C1 segment of cervical spinal cord (tissue), 14 donors: ENCODE measurements around the gene BBS4.
A peak's percentile ranks its signal among the peaks of the same experiment; 100 is the strongest.
"Not testable (repeated sequence)": the region's sequence is repeated elsewhere in the genome, so short reads cannot be mapped to it uniquely, and the experiment has no call there.

Source experiments
- DNase-seq, 14 donors: peaks; one replicate each; lab custom pipeline; 2025; lab: John Stamatoyannopoulos, UW

Gene BBS4

DNA sequence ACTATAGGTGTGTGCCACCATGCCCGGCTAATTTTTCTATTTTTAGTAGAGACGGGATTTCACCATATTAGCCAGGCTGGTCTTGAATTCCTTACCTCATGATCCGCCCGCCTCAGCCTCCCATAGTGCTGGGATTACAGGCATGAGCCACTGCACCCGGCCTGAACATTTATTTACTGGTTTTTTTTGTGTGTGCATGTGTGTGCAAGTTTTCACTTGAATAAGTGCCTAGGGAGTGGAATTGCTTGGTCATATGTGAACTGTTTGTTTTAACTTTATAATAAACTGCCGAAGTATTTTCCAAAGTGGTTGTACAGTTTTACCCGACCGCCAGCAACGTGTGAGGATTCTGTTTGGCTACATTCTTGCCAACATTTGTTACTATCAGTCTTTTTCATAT, 14.1 kb downstream of the BBS4 start:
- DNase-seq = no peak

DNA sequence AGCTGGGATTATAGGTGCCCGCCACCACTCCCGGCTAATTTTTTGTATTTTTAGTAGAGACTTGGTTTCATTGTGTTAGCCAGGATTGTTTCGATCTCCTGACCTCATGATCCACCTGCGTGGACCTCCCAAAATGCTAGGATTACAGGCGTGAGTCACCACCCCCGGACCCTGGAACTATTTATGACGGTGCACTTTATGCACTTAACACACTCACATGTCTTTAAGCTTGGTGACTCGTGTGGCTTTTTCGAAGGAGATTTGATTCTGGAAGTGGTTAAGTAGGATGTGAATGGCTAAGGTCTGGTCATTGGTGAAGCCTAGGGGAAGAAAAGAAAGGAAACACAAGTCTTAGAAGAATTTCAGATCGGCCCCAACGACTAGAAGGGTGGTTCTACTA, 20.3 kb downstream of the BBS4 start:
- DNase-seq = no peak

DNA sequence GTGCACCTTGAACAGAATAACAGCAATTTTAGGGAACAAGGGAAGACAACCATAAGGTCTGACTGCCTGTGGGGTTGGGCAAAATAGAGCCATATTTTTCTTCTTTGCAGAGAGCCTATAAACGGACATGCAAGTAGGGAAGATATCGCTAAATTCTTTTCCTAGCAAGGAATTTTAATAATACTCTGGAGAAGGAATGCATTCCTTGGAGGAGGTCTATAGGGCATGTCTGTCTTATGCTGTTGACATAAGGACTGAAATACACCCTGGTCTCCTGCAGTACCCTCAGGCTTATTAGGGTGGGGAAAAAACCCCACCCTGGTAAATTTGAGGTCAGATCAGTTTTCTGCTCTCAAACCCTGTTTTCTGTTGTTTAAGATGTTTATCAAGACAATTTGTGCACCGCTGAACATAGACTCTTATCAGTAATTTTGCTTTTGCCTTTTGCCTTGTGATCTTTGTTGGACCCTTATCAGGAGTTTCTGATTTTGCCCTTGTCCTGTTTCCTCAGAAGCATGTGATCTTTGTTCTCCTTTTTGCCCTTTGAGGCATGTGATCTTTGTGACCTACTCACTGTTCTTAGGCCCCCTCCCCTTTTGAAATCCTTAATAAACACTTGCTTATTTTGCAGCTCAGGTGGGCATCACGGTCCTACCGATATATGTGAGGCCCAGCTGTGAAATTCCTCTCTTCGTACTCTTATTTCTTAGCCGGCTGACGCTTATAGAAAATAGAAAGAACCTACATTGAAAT, 22.7 kb downstream of the BBS4 start:
- not testable (repeated sequence) for DNase-seq

DNA sequence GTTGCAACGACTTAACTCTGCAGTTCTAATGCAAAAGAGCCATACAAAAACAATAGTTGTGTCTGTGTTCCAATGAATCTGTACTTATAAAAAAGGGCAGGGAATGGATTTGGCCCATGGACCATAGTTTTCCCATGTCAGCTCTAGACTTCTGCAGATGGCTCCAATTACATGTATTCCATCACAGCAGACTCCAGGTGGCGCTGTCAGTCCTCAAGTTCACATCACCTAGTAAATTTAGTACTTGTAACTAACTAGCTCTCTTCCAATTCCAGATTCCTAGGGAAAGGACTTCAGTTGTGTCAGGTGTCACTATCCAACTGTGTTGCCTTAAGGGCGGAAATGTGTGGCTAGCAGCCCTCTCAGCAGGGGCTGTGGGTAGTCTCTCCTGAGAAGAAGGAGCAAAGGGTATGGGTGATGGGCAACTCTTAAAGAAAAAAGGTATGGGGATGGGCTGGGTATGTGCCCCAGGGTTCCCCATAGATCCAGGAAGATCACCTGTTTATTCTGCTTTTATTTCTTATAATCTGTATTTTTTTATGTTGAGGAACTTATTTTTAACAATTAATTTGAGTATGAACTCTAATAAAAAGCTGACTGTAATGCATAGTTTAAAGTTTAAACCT, 36.2 kb downstream of the BBS4 start:
- DNase-seq = peak in 7 of 14 donors; percentile 1 to 11 (median 8)

DNA sequence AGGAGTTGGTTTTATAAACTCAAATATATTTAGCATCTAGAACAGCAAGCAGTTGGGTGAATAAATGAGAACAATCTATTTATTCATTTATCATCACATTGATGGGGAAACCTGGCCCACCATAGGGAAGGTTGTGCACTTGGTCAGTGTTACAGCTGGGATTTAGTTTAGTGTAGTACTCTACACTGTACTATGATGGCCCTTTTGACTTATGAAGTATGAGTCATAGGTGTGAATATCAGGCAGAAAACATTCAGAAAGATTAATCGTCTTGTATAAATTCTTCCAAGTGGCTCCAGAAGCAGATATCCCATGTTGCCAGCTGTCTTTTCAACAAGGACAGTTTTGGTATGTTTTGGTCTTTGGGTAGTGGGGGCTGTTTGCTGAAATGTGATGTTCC, 38.0 kb downstream of the BBS4 start:
- no peak for DNase-seq

DNA sequence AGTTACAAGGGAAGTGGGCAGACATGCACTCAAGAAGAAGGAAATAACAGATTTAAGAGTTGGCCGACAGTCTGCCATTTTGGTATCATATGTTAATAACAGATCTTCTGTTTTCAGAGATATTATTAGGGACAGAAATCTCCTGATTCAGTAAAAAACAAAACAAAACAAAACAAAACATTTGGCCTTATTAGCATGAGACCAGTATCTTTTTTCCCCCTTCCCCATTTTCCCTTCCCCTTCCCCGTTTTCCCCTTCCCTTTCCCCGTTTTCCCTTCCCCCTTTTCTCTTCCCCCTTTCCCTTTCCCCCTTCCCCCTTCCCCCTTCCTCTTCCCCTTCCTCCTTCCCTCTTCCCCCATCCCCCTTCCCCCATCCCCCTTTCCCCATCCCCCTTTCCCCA, 39.4 kb downstream of the BBS4 start:
- no peak for DNase-seq

DNA sequence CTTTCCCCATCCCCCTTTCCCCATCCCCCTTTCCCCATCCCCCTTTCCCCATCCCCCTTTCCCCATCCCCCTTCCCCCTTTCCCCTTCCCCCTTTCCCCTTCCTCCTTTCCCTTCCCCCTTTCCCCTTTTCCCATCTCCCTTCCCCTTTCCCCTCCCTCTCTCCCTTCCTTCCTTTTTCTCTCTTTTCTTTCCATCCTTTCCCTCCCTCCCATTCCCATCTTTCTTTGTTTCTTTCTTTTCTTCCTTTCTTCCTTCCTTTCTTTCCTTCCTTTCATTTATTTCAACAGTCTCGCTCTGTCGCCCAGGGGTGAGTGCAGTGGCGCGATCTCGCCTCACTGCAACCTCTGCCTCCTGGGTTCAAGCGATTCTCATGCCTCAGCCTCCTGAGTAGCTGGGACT, 39.8 kb downstream of the BBS4 start:
- not testable (repeated sequence) for DNase-seq

DNA sequence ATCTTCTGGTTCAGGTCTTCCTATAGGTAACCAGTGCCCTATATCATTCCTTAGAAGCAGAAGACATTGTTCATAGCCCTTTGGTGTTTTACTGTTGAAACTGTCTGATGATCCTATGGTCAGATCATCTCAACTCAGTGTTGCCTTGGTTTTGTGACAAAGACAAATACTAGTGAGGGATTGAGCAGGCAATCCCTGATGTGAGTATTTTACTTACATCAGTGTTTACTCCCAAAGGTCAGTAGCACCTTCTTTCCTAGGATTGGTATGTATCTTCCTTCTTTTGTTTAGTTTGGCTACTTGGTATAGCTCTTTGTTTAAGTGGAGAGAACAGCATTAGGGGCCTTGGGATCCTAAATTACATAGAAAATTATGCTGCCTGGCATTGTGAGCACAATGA, 41.1 kb downstream of the BBS4 start:
- DNase-seq = no peak

DNA sequence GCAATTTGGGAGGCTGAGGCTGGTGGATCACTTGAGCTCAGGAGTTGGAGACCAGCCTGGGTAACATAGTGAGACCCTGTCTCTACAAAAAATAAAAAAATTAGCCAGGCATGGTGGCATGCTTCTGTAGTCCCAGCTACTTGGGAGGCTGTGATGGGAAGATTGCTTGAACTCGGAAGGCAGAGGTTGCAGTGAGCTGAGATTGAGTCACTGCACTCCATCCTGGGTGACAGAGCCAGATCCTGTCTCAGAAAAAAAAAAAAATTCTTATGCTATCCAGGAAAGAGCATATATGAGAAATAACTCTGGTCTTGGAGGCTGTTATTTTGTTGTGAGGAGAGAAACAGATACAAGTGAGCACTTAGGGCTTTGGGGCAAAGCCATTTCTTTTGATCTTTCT, 42.2 kb downstream of the BBS4 start:
- DNase-seq = not testable (repeated sequence)

DNA sequence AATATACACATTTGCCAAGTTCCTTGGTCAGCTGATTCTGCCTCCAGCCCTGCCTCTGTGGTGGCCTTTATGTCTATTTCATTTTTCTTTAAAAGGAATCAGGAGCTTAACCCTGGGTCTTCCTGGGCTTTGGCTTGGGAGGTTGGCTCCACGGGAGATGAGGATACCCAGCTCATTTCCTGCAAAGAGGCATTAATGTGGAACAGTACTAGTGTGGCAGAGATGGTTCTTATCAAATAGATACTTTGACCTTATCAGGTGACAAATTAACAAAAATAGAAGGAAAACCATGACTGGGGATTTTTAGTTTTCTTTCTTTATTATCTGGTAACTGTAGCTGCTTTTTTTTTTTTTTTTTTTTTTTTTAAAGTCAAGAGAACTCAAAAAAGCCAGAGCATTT, 42.8 kb downstream of the BBS4 start:
- DNase-seq = no peak

DNA sequence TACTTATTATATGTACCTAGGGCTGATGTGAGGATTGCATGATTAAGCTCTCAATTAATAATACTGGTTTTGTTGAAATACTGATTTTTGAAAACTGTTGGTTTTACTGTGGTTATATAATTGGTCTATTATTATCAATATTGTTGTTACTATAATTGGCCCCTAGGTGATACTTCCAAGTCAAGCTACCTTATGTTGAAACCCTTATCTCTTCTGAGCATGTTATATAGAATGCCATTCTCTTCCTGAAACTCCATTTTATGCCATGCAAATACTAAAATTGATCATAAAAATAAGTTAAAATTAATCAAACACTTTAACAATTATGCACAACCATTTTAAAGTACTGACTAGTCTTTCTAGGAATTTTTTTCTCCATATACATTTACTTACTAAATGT, 46.1 kb downstream of the BBS4 start:
- no peak for DNase-seq

DNA sequence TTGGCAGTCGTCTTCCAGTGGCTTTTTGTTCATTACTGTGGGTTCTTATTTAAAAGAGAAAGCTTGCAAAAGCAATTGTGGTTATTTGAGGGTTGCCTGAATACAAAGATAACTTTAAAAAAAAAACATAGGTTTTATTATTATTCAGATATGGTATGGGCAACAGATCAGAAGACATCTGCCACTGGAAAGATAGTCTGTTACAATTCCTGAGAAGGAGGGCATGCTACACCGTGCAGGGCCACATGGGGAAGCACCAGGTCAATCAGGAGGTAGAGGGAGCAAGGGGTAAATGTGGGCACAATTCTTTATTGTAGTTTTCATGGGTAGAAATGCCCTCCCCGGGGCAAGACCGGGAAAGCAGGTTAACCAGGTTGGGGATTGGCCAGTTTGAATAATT, 46.5 kb downstream of the BBS4 start:
- DNase-seq = no peak

DNA sequence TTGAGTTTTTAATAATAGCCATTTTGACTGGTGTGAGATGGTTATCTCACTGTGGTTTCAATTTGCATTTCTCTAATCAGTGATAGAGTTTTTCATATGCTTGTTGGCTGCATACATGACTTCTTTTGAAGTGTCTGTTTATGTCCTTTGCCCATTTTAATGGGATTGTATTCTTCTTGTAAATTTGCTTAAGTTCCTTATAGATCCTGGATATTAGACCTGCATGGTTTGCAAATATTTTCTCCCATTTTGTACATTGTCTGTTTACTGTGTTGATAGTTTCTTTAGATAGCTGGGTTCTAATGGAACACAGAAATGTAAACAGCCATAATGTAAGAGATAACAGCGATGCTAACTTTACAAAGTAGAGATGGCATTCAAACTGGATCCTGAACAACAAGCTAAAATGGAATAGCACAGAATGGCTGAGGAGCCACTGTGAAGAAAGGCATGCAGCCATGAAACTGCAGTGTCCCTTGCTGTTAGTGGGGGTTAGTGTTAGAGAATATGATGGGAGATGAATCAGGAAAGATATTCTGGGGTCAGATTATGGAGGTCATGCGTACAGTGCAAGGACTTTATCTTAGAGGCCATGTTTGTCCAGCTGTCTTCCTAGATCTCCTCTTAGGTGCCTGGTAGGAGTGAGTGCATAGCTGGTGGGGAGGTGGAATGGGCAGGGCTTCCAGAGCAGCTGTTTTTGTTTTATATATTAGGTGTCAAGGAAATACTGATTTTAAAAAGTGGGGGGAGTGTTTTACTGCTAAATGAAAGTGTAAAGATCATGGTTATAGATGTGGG, 48.1 kb downstream of the BBS4 start:
- no peak for DNase-seq

DNA sequence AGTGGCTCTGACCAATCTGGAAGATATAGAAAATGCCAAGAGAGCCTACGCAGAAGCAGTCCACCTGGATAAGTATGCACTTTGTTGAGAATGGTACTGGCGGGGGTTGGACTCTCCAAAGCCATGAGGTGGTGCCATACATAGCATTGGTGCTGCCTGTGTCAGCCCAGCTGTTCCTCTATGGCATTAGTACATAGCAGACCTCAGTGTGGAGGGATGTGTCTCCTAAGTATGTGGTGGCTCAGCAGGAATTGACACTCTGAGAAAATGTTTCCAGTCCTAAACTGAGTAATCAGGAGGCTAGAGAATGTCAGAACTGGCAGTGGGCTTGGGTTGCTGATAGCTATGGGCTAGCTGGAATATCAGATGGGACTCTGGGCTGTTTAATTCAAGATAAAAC, 49.1 kb downstream of the BBS4 start:
- no peak for DNase-seq

DNA sequence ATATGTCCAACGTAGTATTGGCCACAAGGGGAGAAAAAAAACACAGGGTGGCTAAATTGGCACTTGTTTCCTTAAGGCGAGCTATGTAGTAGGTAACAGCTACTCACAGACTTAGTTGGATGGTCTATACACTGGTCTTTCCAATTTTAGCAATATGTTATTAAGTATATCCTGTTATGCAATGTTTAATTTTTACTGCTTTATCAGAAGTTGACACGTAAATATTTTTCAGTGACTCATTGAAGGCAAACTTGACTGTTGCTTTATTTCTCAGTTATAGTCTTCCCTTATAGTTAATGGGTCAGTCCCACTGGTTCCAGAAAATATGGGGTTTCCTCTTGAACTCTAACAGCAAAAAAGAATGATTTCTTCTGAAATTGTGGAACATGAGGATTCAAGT, 51.1 kb downstream of the BBS4 start:
- no peak for DNase-seq

DNA sequence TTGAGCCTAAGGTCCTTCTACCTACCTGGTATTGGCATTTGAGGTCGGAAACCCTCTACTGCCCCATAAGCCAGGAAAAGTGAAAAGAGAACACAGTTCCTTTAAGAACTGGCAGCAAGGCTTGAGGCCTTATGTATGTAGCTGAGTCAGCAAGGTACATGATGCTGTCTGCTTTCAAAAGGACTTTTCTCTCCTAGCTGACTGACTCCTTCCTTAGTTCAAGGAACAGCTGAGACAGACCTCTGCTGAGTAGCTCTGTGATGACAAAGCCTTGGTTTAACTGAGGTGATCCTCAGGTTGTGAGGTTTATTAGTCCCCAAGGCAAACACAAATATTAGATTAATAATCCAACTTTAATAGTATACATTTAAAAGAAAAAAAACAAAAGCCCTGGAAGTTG, 51.7 kb downstream of the BBS4 start:
- no peak for DNase-seq

DNA sequence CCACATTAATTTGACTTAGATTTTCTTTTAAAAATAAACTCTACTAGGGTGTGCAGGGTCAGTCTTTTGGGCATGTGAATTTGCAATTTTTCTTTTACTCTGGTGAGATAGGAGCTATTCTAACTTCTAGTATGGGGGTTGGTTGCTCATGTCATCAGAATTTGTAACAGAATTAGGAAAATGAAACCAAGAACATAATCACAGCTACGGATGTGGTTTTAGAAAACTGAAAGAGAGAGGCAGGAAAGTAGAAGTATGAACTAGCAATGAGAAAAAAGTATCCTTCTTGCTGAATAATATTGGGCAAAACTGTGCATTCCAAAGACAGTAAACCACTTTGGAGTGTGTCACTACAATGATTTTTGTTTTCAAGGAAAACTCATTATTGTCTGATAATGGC, 54.2 kb downstream of the BBS4 start:
- no peak for DNase-seq

DNA sequence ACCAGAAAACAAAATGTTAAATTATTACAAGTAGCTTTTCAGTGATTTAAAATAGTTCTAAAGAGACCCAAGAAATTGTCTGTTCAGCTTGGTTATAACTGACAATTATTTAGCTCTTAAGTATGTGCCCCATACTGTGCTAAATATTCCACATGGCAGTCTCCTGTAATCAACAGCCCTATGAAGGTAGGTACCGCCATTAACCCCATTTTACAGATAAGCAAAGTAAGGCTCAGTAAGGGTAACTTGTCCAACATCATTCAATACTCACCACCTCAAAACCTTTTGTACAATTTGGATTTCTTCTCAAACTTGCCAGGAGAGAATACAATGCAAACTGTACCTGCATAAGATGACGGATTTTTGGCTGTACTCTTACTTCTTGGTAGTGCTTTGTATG, 63.7 kb downstream of the BBS4 start:
- DNase-seq = no peak

DNA sequence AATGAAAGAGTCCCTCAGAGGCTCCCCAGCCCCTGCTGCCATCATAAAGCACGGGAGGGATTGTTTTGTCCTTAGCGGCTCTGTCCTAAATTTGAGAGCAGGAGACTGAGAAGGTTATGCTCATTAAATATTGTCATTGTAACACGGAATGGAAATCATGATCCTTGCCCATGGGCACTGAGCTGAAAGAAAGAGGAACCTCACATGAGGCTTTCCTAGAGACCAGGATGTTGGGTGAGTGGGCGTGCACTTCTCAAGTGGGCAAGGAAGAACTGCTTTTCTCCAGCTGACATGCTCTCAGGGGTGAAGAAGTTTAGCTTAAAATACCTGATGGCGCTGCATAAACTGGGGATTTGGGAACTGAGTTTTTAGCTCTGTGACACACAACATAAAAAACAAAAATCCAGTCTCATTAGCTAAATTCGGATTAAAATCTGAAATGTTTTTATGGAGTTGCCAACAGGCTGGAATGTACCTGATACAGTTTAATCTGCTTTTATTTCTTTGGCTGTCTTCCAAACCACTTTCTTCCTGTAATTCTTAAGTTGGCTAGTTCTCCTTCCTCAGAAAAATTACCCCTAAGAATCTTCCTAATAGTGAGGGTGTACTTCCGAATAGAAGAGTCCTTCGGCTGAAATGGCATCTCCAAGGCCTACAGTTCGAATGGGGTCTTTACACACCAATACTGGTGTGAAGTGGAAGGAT, 65.9 kb downstream of the BBS4 start:
- DNase-seq = peak in 4 of 14 donors; percentile 1 to 13 (median 5)

DNA sequence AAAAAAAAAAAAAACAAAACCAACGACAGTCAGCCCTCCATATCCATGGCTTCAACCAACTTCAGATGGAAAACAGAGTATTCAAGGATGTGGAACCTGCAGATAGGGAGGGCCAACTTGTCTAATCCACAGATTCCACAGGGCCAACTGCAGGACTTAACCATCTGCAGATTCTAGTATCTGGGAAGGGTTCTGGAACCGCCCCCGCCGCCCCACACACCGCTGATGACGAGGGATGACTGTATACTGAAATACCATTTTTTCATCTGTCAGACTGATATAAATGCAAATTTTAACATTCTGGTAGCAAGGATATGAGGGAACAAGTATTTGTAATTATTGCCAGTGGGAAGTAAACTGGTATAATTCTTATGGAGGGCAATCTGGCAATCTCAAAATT, 68.1 kb downstream of the BBS4 start:
- no peak for DNase-seq

DNA sequence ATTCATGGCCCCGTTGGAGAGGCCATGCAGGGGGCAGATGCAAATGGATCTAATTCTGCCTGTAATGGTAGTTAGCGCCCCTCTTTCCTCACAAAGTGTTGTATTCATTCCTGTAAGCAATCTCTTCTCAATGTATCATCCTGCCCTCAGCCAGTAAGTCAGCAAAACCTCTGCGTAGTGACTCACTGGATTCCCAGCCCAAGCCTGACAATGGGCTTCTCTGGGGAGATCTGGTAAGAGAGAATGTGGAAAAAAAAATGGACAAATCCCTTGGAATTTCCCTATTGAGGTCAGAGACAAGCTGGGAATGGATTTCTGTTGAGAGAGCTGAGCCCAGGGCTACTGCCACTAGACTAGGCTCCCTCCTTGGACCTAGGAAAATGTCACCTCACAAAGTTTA, 72.2 kb downstream of the BBS4 start:
- peak in 1 of 14 donors; percentile 56 for DNase-seq

DNA sequence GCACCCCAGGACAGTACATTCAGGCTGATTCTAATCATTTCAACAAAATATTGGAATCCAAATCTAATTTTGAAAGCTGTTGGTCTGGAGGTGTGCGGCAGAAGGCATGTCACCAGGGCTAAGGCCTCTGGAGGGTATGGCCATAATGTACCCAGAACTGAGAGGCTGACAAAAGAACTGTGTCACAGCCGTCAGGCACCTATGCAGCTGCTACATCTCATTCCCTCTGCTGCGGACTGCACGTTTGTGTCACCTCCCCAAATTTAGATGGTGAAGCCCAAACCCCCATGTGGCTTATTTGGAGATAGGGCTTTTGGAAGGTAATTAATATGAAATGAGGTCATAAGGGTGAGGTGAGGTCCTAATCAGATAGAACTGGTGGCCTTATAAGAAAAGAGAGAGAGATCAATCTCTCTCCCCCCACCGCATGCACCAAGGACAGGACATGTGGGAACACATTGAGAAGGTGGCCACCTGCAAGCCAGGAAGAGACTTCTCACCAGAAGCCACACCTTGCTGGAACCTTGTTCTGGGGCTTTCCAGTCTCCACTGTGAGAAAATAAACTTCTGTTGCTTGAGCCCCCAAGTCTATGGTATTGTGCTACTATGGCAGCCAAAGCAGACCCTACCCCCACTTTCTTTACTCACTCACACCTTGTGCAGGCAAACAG, 74.7 kb downstream of the BBS4 start:
- no peak for DNase-seq
